Sigmoid colon (tissue), 4 donors: ENCODE measurements around the gene TAGAP.

ENCODE experiments used
- EP300 ChIP-seq, 4 donors: sonication (generic); formaldehyde crosslinking; IDR thresholded peaks; one replicate each; pipeline ENCODE4 v1.6.1; 2017; ENCODE audit warnings: antibody characterized with exemption in 4 of 4
- POLR2A ChIP-seq, 2 donors: fragments of 450-650 bp; IDR thresholded peaks; one replicate each; pipeline ENCODE4 v1.6.1; 2016; ENCODE audit warnings: antibody characterized with exemption in 2 of 2, mild to moderate bottlenecking in 2 of 2, moderate library complexity in 2 of 2
- POLR2AphosphoS5 ChIP-seq, 4 donors: sonication (generic); formaldehyde crosslinking; IDR thresholded peaks; one replicate each; pipeline ENCODE4 v1.6.1; 2017; ENCODE audit warnings: antibody characterized with exemption in 4 of 4
- TF ChIP-seq, protein P1 (sequence below), 4 experiments: fragments of 450-650 bp in 3 of 4; fragments of 200-600 bp in 1 of 4; IDR thresholded peaks; one replicate each; pipeline ENCODE4 v1.5.1; 2016 to 2019; ENCODE audit warnings: antibody characterized with exemption in 4 of 4, mild to moderate bottlenecking in 3 of 4, moderate library complexity in 2 of 4

DNA sequence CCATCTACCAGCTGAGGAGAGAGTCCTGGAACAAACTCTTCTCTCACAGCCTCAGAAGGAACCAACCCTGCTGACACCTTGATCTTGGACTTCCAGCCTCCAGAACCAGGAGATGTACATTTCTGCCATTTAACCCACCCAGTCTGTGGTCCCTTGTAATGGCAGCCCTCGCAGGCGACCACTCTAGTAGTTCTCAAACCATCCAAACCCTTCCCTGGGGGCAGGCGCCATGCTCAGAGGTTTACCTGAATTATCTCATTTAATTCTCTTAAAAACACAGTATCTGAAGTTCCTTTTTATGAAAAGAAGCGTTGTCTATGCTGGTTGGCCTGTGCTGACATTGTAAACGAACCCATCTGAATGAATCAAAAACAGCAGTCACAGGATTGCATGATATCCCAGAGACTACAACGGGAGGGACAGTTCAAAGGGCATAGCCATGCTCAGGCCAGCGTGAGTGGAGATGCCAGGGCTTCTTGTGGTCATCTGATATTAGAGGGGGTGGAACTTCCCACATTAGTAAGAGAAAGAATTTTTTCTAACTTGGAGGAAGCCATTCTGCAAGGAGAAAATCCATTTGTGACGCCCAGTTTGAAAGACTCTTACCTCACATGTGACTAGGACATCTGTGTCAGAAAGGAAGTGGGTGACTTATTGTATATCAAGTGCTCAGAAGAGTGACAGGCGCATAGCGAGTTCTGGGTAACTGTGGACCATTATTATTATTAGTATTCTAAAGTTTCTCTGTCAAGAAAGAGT lies 17.2 kb upstream of the TAGAP start:
- TF ChIP-seq POLR2A (IDR thresholded peaks at IDR 0.05) = no peak
- TF ChIP-seq POLR2AphosphoS5 (IDR thresholded peaks at IDR 0.05) = no peak
- TF ChIP-seq, protein P1, sequence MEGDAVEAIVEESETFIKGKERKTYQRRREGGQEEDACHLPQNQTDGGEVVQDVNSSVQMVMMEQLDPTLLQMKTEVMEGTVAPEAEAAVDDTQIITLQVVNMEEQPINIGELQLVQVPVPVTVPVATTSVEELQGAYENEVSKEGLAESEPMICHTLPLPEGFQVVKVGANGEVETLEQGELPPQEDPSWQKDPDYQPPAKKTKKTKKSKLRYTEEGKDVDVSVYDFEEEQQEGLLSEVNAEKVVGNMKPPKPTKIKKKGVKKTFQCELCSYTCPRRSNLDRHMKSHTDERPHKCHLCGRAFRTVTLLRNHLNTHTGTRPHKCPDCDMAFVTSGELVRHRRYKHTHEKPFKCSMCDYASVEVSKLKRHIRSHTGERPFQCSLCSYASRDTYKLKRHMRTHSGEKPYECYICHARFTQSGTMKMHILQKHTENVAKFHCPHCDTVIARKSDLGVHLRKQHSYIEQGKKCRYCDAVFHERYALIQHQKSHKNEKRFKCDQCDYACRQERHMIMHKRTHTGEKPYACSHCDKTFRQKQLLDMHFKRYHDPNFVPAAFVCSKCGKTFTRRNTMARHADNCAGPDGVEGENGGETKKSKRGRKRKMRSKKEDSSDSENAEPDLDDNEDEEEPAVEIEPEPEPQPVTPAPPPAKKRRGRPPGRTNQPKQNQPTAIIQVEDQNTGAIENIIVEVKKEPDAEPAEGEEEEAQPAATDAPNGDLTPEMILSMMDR (IDR thresholded peaks at IDR 0.05) = no peak
- TF ChIP-seq EP300 (IDR thresholded peaks at IDR 0.05) = no peak
